ENCODE data around the gene GNAS.
"Not testable (repeated sequence)": the region's sequence is repeated elsewhere in the genome, so short reads cannot be mapped to it uniquely, and the experiment has no call there.

Gene GNAS
- total RNA-seq = 524 to 649 reads per million in 2 donors

DNA sequence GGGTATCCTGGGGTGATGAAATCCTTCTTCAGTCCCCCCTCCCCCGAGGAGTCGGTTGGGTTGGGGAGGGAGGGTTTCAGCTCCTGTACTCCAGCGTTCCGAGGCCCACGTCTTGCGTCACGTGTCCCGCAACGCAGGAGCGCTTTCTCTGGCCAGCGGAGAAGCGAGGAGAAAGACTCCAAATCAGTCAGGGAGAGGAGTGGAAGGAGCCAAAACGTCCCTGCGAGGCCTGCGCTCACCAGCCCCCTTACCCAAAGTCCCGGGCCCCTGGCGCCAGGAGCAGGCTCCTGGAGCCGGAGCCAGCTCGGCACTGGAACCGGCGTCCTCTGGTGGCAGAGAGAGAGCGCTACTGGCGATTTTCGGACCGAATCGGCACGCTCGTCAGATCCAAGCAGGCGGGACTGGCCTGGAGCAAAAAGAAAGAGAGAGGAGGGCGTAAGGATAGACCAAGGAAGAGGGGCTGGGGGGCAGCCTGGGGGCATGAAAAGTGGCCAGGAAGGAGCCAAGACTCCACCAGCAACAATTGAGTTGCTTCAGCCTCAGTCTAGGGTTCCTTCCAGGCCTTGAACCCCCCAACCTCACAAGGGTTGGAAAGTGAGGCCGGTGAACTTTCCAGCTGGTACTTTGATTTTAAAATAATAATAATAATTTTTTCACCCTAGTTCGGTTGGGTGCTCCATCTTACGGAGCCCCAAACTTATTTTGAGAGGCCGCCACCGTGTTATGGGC is at the start of gene GNAS:
Gene GNAS, plus strand, starts transcription at position 174 of the 729 bp plus-strand sequence.
- no peak for DNase-seq

DNA sequence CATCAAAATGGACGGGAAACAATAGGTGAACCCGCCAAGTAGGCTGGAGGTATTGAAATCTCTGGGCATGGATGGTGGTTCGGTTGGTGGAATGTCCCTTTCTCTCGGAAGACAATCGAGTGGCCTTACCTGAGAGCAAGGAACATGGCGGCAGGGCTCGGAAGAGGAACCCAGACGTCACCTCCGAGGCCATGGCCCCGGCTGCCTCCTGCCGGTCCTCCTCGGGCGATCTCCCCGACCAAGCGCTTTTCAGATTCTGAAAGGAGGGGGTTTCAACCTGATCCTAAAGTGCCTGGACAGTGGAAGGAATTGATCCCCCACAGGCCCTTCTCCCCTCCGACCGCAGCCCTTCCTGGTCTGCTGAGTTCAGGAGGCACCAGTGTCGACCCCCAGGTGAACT is 49.0 kb upstream of the GNAS start:
- DNase-seq = no peak

DNA sequence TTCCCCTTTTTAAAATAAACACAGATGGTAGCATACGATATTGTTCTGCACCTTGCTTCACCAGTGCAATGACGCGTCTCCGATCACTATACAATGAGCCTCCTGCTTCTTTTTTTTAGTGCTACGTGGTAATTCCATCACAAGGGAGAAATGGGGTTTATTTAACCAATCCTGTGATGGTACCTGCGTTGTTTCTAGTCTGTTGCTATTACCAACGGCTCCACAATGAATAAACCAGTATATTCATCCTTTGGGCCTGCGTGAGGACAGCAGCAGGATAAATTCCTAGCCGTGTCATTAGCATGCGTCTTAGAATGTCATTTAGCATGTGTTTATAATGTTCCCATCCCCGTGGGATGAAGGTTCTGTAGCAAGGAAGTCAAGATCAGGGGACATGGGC is 44.7 kb upstream of the GNAS start:
- DNase-seq = no peak

DNA sequence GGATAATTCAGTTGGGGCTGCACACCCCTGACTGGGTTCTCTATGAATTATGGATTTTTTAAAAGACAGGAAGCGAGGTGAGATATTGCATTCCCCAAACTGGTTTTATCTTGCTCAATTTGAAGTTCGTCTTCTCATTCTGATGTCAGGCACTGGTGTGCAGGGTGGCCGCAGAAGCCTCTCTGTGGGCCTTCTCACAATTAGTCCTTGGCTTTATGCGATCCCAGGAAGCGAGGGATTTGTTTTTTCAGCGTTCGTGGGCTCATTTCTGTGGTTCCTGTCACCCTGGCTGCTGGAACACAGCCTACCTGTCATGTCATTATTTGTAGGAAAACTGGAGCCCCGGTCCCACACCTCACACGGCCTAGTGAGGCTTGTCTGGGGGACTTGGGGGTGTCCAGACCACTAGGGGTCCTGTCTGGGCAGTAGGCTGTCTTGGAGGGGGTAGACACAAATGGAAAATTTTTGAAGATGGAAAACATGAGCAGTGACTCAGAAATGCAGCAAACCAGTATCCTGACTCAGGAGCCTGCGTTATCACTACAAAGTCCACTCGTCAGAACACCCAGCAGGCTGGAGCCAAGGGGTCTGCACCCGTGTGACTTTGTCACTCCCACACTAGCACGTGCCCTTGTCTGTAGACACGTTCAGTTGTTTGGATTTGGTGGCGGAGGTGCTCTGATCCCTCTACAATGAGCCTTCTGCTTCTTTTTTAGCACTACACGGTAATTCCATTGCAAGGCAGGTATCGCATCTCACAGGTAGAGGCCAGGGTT is 44.1 kb upstream of the GNAS start:
- DNase-seq = no peak

DNA sequence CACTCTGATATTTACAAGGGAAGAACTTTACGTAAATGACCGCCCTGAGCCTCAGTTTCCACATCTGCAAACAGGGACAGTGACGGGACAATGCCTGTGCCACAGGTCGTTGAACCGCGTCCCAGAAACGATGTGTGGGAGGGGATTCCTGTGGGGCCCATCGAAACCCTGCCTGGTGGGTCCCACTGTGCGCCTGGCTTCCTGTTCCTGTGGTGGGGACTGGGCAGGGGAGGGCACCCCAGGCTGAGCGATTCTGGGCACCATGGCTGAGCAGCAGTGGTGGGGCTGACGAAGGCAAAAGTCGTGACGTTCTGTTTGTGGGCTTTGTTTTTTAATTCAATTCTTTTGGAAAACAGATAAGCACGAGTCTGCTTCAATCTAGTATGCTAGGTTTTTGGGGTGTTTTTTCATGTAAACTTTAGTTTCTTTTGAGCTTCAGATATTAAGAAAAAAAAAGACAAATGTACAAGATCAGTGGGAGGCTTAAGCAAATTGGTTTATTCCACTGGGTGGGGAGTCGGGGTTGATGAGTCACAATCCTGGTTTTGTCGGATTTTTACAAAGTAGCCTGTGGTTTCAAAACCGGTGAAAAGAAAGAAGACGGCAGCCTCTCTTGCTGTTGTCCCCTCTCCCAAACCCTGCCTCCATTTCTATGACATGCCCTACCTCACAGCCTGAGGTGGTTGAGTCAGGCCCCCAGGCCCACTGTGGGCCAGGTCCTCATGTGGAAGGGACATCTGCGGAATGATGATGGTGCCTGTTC is 42.2 kb upstream of the GNAS start:
- DNase-seq = no peak

GRCh38 chr20:58810879-58811250 is 41.7 kb upstream of the GNAS start:
- DNase-seq = no peak

DNA sequence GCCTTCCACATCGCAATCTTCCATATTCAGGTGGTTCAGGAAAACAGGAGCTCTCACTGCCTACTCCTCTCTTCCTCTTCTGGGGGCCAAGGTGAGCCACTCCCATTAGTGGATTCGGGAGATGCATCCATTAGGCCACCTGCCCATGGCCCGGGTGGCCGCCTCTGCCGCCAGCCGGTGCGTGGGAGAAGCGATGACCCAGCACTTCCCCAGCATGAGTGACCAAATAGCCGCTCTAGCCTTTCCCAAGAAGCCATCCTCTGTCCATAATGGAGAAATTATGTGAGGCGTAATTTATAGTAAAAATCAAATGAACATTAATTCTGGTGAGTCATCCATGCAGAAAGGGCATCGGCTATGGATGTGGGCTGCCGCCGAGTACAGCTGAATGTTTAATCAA is 41.2 kb upstream of the GNAS start:
- no peak for DNase-seq

DNA sequence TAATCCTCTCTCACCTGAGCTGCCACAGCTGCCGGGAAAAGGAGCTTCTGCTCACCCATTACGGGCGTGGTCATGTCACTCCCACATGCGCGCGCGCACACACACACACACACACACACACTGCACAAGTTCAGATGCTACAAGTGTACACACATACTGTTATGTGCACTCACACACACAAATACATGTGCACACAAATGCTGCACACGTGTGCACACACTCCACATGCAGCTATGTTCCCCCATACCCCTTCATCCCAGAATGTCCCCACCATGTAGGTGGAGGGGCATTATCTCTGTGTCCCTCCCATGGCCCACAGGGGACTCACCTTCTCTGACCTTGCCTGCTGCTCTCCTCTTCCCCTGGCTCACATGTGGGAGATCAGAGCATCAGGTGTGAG is 39.1 kb upstream of the GNAS start:
- no peak for DNase-seq

DNA sequence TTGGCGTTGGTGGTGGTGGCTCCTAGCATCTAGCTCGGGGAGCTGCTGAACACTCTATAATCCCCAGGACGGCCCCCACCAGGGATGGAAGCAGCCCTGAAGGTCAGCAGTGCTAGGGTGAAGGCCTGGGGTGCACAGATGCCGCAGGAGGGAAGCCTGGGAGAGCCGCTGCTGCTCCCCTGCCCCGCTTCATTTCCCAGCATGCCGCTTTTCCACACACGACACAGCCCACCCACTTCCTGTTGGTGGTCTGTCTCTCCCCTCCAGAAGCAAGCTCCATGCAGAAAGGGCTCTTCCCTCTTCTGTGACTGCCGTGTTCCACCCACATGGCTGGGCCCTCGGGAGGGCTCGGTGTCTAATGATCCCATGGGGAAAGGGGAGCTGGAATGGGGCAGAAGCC is 37.1 kb upstream of the GNAS start:
- no peak for DNase-seq

- DNase-seq = no peak
Observed at GRCh38 chr20:58816051-58816450, 36.5 kb upstream of the GNAS start.

- no peak for DNase-seq
Observed at GRCh38 chr20:58816957-58817651, 35.4 kb upstream of the GNAS start.

GRCh38 chr20:58817748-58818147 is 34.8 kb upstream of the GNAS start:
- DNase-seq = no peak

GRCh38 chr20:58818586-58819285 is 33.8 kb upstream of the GNAS start:
- no peak for DNase-seq

GRCh38 chr20:58819921-58820320 is 32.6 kb upstream of the GNAS start:
- no peak for DNase-seq

DNA sequence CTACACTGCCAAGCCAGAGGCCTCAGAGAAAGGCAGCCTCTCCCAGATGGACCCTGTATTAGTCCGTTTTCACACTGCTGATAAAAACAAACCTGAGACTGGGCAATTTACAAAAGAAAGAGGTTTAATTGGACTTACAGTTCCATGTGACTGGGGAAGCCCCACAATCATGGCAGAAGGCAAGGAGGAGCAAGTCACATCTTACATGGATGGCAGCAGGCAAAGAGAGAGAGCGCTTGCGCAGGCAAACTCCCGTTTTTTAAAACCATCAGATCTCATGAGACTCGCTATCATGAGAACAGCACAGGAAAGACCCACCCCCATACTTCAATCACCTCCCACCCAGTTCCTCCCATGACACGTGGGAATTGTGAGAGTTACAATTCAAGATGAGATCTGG is 32.0 kb upstream of the GNAS start:
- not testable (repeated sequence) for DNase-seq

DNA sequence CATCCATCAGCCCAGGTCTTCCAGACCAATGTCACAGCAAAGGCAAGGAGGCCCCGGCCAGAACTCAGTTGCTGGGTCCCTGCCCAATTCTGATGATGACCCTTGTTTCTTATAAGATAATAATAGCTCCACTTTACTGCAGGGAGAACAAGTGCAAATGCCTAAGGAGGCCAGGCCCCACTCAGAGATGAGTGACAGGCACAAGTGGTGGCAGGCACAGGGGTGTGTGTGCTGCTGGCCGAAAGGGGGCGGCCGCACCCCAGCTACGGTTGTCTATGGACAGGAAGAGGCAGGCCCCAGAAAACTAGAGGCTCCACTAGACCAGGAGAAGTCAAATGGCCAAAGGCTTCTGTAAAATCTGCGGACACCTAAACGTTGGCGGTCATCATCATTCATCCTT is 30.4 kb upstream of the GNAS start:
- no peak for DNase-seq

DNA sequence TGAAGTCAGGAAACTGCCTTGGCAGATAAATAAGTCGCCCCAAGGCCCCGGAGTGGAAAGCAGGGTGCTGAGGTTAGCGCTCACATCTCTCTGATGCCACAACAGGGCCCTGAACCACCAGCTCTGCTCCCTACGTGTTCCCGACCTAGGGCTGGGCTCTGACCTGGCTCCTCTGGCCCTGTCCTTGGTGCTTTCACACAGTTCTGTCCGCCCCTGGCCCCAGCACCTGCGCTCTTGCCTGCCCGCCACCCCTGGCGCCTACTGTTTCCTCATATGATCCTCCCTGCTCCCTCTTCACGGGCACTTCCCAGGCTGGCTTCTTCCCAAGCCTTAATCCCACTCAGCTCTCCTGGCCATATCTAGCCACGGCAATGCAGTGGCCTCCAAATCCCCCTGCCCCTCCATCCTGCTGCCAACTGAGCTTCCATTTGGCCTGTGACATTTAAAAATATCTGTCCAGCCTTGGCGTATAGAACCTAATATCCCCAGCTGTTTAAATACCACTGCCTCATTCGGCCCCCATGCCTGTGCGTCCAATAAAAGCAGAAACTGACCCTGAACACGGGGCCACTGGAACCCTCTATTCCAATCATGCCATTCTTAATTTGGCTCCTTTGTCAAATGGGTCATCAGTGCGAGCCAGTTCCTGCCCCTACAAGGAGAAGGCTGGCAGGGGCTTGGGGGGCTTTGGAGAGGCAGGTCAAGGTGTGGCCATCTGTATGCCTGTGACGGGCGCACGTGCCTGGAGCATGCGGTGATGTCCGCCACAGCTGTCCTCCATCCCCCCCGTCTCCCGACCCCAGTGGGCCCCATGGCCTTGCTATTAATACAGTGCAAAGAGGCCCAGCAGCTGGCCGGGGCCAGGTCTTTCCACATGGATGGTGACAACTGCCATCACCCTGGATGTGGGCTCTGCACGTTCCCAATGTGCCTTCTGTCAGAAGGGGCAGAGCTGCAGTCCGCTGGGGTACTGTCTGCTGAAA is 29.5 kb upstream of the GNAS start:
- DNase-seq = no peak

GRCh38 chr20:58824843-58825242 is 27.7 kb upstream of the GNAS start:
- no peak for DNase-seq

DNA sequence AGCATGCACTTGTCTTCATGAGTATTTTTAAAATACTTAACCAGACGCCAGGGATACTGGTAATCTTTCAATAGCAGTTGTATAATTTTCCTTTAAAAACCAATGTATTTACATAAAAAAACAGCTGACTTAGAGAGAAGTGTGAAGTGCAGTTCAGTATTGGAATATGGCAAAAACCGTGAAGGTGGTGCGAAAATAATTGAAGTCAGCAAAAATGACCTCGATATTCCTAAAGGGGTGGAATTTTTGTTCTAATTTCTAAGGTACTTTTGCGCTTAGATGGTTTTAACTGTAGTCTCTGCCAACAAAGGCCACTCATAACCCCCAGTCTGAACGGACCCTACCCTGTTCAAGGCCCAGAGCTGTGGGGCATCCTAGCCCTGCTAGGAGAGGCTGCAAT is 27.1 kb upstream of the GNAS start:
- DNase-seq = no peak

DNA sequence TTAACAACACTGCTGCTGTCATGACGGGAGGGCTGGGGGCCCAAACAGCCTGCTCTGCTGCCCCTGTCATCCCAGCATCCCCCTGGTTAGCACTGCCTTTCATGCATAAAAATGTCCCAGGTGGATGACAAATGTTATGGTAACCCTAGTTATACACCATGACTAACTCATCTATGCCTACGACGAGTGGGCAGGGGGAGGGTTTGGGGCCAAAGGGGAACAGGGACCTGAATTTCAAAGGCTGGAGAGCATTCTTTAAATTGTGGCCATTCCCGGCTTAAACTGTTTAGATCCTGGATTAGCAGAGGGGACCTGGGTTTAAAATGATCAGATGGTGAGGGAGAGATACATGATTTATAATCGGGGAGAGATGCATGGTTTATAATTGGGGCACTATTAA is 26.2 kb upstream of the GNAS start:
- no peak for DNase-seq

GRCh38 chr20:58828136-58828535 is 24.4 kb upstream of the GNAS start:
- DNase-seq = no peak
